Measurements from ENCODE around the gene COASY.

The COASY gene

GRCh38 chr17:42527932-42528331 lies 34.0 kb upstream of the COASY start:
- Histone ChIP-seq H3K9me3 (ENCODE audit: insufficient read depth, low read length) (no peaks in the 10 kb centered on the region), H3K9ac (ENCODE audit: low read length) (no peak overlapping the region), H3K27ac (ENCODE audit: low read depth, low read length) (no peak overlapping the region), H3K4me2 (ENCODE audit: low read depth, low read length, poor library complexity, severe bottlenecking) (no peak overlapping the region), H4K20me1 (ENCODE audit: low read depth, low read length) (no peaks in the 10 kb centered on the region), H3K36me3 (ENCODE audit: low read length) (no peaks in the 10 kb centered on the region), H3K79me2 (ENCODE audit: insufficient read depth, low read length) (no peaks in the 10 kb centered on the region), H2AFZ (ENCODE audit: low read depth, low read length, severe bottlenecking) (no peak overlapping the region), H3K4me3 (ENCODE audit: insufficient read depth, low read length, poor library complexity, severe bottlenecking) (no peak overlapping the region), H3K9me2 (replicated peaks; ENCODE audit: insufficient read depth, low read length) (no peaks in the 10 kb centered on the region), H3F3A (ENCODE audit: insufficient read depth) (peaks cover 20% of the 10 kb centered on the region), H3K27me3 (ENCODE audit: low read length) (no peaks in the 10 kb centered on the region)
- TF ChIP-seq EZH2phosphoT487 (conservative IDR thresholded peaks at IDR 0.05; ENCODE audit: low read length) (no peak), CTCF (IDR thresholded peaks at IDR 0.05; ENCODE audit: insufficient read depth, low read length, poor library complexity, severe bottlenecking) (no peak)

GRCh38 chr17:42529061-42529460 lies 32.9 kb upstream of the COASY start:
- Histone ChIP-seq H3K4me3 (ENCODE audit: insufficient read depth, low read length, poor library complexity, severe bottlenecking) (no peak overlapping the region), H3K9me3 (ENCODE audit: insufficient read depth, low read length) (no peaks in the 10 kb centered on the region), H3K9ac (ENCODE audit: low read length) (no peak overlapping the region), H3K4me2 (ENCODE audit: low read depth, low read length, poor library complexity, severe bottlenecking) (no peak overlapping the region), H3K9me2 (replicated peaks; ENCODE audit: insufficient read depth, low read length) (no peaks in the 10 kb centered on the region), H3F3A (ENCODE audit: insufficient read depth) (peaks cover 30% of the 10 kb centered on the region), H4K20me1 (ENCODE audit: low read depth, low read length) (no peaks in the 10 kb centered on the region), H3K79me2 (ENCODE audit: insufficient read depth, low read length) (no peaks in the 10 kb centered on the region), H2AFZ (ENCODE audit: low read depth, low read length, severe bottlenecking) (no peak overlapping the region), H3K27ac (ENCODE audit: low read depth, low read length) (no peak overlapping the region), H3K27me3 (ENCODE audit: low read length) (no peaks in the 10 kb centered on the region), H3K36me3 (ENCODE audit: low read length) (no peaks in the 10 kb centered on the region)
- TF ChIP-seq EZH2phosphoT487 (conservative IDR thresholded peaks at IDR 0.05; ENCODE audit: low read length) (no peak), CTCF (IDR thresholded peaks at IDR 0.05; ENCODE audit: insufficient read depth, low read length, poor library complexity, severe bottlenecking) (no peak)

GRCh38 chr17:42530952-42531454 lies 30.9 kb upstream of the COASY start:
- H3K36me3 ChIP-seq (ENCODE audit: low read length): no peaks in the 10 kb centered on the region
- no peaks in the 10 kb centered on the region for H3K9me3 ChIP-seq (ENCODE audit: insufficient read depth, low read length)
- H3F3A ChIP-seq (ENCODE audit: insufficient read depth): peaks cover 37% of the 10 kb centered on the region
- no peaks in the 10 kb centered on the region for H3K79me2 ChIP-seq (ENCODE audit: insufficient read depth, low read length)
- H3K9me2 ChIP-seq (replicated peaks; ENCODE audit: insufficient read depth, low read length): no peaks in the 10 kb centered on the region
- H3K4me3 ChIP-seq (ENCODE audit: insufficient read depth, low read length, poor library complexity, severe bottlenecking): no peak overlapping the region
- H3K4me2 ChIP-seq (ENCODE audit: low read depth, low read length, poor library complexity, severe bottlenecking): peak overlapping the region; percentile 48
- no peaks in the 10 kb centered on the region for H4K20me1 ChIP-seq (ENCODE audit: low read depth, low read length)
- no peak for TF ChIP-seq EZH2phosphoT487 (conservative IDR thresholded peaks at IDR 0.05; ENCODE audit: low read length)
- TF ChIP-seq CTCF (IDR thresholded peaks at IDR 0.05; ENCODE audit: insufficient read depth, low read length, poor library complexity, severe bottlenecking): no peak
- H3K9ac ChIP-seq (ENCODE audit: low read length): peak overlapping the region; percentile 43
- no peaks in the 10 kb centered on the region for H3K27me3 ChIP-seq (ENCODE audit: low read length)
- H2AFZ ChIP-seq (ENCODE audit: low read depth, low read length, severe bottlenecking): peak overlapping the region; percentile 92
- peak overlapping the region; percentile 82 for H3K27ac ChIP-seq (ENCODE audit: low read depth, low read length)
